ENCODE measurements around the gene SARM1.

DNA sequence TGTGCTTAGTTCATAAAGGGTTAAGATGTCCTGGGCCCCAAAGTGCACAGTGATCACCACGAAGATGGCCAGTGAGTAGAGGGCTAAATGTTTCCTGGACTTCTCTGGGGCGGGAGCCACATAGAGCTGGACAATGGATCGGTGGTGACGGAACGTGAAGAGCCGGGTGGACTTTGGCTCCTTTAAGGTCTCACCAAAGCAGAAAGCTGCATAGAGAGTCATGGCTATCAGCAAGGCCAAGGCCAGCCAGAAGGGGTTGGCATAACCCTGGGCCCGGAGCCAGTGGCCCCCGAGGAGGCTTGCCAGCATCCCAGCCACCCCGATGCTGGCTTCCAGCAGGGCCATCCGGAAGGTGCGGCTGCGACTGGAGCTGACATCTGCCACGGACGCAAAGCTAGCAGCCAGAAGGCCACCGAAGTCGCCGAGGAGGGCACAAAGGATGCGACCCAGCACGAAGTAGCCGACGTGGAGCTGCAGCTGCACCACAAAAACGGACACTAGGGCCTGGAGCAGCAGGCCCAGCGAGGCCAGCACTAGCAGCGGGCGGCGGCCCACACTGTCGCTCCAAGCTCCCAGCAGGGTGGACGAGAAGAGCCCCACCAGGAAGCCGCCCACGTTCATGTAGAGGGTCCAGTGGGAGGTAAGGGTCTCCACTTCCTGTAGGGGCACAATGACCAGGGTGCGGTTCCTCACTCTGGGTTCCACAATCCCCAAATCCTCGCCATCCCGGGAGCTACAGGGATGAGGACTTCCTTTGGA lies 33.5 kb downstream of the SARM1 start:
- no peak for TF ChIP-seq POLR2A (IDR thresholded peaks at IDR 0.05)
- TF ChIP-seq, protein P1, sequence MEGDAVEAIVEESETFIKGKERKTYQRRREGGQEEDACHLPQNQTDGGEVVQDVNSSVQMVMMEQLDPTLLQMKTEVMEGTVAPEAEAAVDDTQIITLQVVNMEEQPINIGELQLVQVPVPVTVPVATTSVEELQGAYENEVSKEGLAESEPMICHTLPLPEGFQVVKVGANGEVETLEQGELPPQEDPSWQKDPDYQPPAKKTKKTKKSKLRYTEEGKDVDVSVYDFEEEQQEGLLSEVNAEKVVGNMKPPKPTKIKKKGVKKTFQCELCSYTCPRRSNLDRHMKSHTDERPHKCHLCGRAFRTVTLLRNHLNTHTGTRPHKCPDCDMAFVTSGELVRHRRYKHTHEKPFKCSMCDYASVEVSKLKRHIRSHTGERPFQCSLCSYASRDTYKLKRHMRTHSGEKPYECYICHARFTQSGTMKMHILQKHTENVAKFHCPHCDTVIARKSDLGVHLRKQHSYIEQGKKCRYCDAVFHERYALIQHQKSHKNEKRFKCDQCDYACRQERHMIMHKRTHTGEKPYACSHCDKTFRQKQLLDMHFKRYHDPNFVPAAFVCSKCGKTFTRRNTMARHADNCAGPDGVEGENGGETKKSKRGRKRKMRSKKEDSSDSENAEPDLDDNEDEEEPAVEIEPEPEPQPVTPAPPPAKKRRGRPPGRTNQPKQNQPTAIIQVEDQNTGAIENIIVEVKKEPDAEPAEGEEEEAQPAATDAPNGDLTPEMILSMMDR (IDR thresholded peaks at IDR 0.05), result no peak
- no peak for TF ChIP-seq POLR2AphosphoS5 (IDR thresholded peaks at IDR 0.05)
